SHP77 (cell line): ENCODE measurements around the gene JCHAIN.
A peak's percentile ranks its signal among the peaks of the same experiment; 100 is the strongest.
"Not testable (repeated sequence)": the region's sequence is repeated elsewhere in the genome, so short reads cannot be mapped to it uniquely, and the experiment has no call there.

Experiments
- DNase-seq, 2 experiments: peaks; one replicate each; lab custom pipeline; 2025; lab: John Stamatoyannopoulos, UW

Gene JCHAIN

DNA sequence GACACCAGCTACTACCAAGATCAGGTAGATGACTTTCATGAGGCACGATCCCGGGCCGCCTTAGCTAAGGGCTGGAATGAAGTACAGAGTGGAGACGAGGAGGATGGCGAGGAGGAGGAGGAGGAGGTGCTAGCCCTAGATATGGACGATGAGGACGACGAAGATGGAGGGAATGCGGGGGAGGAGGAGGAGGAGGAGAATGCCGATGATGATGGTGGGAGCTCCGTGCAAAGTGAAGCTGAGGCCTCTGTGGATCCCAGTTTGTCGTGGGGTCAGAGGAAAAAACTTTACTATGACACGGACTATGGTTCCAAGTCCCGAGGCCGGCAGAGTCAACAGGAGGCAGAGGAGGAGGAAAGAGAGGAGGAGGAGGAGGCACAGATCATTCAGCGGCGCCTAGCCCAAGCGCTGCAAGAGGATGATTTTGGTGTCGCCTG, 22.5 kb upstream of the JCHAIN start:
- DNase-seq = no peak

DNA sequence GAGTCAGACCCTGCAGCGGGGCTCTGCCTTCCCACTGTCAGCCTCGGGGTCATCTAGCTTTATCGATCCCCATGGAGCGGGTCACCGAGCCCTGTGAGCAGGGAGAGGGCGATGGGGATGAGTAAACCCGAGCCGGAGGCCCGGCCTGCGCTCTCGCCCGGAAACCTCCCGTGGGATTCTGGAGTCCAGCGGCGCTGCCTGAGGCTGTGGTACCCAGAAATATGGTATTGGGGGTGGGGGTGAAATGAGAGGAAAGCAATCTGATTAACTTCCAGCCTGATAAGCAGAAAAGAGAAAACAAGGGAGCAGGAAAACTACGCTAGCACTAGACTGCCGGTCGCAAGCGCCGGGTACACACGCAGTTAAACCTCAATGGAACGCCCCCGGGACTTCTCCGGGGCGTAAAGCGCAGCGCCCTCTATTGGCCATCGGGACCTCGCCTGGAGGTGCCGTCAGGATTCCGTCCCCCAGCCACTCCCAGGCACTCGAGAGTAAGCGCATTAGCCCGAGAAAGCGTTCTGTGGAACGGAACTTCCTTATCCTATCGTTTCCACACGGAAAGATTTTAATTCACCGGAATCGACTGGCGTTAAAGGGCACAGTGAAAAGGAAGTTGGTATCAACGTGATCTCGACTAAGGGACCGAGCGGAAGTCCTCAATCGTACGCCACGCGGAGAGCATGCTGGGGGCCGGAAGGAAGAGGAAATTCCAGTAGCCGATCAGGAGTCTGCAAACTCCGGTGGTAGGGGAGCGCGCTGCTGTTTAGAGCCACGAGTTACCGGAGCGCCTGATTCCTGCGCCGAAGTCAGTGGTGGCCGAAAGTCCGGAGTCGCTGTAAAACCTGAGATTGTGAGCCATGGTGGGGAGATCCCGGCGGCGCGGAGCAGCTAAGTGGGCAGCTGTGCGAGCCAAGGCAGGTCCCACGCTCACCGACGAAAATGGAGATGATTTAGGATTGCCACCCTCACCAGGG, 21.8 kb upstream of the JCHAIN start, which contains the start of gene UTP3:
Gene UTP3, plus strand, starts transcription at position 712 of the 974 bp plus-strand sequence. Its CDS starts 146 bp downstream, at position 858.
- DNase-seq = peak; percentile 99

DNA sequence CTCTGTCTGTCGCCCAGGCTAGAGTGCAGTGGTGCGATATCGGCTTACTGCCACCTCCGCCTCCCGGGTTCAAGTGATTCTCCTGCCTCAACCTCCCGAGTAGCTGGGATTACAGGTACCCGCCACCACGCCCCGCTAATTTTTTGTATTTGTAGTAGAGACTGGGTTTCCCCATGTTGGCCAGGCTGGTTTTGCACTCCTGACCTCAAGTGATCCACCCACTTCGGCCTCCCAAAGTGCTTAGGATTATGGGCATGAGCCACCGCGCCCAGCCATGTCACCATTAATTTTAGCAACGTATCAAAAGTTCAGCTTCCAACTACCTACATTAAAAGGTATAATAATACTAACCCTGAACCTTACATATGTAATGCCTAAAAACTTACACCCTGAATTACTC, 21.1 kb upstream of the JCHAIN start:
- DNase-seq = no peak

DNA sequence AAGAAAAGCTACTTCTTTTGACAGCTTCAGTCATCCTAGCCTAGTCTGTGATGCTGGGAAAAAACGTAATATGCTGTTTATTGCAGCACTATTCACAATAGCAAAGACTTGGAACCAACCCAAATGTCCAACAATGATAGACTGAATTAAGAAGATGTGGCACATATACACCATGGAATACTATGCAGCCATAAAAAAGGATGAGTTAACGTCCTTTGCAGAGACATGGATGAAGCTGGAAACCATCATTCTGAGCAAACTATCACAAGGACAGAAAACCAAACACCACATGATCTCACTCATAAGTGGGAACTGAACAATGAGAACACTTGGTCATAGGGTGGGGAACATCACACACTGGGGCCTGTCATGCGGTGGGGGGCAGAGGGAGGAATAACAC, 15.8 kb upstream of the JCHAIN start:
- not testable (repeated sequence) for DNase-seq

DNA sequence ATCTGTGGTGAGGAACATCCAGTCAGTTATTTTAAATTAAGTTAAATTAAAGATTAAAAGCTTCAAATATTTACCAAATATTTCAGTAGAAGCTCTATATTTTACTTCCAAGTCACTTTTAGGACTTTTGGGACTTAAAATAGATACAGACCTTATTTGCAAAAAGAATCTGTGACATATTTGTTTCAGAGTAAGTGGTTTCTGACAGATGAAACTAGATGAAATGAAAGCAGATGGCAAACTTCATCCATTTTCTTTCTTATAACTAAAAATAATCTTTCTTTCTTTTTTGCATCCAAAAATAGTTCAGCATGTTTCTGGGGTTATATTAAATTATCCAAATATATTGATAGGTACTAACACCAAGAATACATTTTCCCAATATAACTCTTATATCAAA, 15.4 kb upstream of the JCHAIN start:
- DNase-seq = no peak

DNA sequence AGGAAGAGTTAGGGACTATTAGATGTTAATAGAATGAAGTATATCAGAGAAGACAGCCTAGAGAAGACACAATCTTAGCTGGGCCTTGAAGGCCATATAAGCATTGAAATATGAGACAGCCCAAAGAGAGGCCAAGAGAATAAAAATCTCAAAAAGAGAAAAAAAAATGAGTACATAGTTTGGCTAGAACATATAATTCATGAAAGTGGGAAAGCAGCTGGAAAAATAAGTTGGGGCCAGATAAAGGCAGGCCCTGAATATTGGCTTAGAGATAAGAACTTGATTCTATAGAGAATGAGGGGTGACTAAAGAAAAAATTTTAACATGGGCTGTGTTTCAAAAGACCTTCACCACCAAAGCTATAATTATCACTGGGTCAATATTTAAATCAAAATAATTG, 14.6 kb upstream of the JCHAIN start:
- DNase-seq = no peak

DNA sequence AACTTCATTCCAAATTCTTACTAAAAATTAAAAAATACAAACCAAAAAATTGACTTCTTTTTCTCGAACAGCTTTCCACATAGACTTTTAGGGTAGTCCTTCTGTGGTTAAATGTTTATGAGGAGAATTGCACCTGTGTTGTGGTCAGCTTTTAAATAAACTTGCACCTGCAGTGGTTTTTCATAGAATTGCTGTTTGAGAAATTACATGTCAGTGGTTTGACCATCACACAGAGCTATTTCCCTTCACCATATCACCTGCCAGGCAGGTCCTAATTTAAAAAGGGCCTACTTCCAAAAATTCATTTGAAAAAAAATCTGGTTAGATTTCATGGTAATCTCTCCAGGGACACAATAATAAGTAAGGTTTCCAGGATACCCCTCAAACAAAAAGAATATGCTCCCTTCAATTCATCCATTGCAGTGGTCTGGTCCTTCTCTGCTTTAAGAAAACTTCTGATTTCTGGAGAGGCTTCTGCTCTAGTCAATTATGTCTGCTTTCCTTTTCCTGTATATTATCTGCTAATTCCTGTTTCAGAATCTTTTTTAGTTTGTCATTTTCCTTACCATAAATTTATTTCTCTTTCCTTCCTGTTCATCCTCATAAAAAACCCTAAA, 12.2 kb upstream of the JCHAIN start:
- no peak for DNase-seq

DNA sequence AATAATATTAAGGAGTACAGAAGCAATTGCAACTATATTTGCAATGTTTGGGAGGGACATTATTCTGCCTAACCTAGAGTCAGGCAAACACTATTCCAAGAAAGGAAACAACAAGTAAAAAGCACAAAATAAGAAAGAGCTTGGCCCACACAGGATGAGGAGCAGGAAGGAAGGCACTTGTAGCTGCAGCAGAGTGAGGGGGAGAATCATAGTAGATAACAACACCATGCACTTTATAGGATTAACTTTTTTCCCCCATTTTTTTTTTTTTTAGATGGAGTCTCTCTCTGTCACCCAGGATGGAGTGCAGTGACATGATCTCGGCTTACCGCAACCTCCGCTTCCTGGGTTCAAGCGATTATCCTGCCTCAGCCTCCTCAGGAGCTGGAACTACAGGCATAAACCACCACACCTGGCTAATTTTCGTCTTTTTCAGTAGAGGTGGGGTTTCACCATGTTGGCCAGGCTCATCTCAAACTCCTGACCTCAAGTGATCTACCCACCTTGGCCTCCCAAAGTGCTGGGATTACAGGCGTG, 10.3 kb upstream of the JCHAIN start:
- no peak for DNase-seq

DNA sequence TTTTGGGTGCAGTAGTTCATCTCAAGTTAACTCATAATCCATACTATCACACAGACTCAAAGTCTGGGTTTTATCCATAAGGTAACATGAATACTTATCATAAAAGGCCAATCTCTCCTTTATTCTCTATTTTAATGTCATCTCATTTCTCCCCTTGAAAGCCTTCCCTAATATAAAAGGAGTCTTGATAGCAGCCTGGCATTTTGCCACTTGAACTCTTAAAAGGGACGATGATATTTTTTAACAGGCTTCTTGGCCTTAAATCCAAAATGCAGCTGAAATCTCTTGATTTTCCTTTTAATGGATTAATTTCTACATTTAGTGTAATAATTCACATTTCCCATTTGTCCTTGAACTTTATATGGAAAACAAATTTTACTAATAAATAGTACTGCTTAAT, 8.4 kb upstream of the JCHAIN start:
- no peak for DNase-seq

DNA sequence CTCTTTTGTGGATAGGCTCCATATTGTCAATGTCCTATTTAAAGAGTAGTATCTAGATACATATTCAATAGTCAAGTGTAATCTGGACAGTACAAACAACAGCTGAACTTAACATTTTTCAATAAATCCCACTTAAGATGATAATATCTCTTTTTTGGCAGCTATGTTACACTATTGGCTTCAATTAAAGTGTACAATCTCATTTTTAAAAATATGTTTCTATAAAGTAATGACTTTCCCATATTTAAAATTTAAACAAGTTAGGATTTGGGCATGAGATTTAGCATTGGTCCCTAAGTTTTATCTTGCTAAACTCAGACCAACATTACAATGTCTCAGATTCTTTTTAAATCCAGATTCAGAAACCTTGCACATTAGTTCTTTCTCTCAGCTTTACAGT, 7.9 kb upstream of the JCHAIN start:
- no peak for DNase-seq

DNA sequence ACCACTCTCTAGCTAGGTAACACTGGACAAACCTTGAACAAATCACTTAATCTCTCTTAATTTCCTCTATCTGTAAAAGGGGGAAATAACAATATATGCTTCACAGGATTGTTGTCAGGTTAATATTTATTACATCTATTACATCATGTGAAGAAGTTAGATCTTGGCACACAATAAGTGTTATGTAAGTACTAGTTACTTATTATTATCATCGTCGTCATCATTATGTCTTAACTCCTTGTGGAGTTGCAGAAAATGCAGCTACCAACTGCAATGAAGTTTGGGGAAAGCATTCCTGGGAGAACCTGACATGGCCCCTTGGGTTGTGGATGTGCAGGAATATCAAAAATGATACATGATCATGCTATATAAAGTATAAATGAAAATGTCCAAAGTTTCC, 4.8 kb upstream of the JCHAIN start:
- DNase-seq = no peak

DNA sequence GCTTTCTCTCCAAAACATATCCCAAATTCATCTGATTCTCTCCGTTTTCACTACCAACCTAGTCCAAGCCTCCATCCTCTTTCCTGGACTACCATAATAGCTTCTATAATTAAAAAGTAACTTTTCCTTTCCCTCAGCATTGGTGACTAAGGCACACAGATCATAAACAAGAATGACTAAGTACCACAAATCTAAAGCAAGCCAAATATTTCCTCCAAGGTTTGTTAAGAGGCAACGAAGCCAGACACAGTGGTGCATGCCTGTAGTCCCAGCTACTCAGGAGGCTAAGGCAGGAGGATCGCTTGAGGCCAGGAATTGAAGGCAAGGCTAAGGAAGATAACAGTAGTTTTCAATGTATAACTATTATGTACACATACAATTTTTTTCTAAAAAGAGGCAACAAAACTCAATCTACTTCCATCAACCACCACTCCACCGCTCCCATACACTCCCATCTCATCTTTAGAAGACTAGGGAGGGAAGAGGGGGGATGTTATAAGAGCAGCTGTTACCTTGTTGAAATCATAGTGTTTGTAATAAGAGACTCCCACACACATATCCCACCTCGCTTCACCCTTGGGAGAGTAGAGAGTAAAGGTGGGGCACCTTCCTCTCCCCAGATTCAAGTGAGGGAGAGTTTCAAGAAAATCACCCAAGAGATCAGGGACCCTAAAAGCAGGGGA, 4.2 kb upstream of the JCHAIN start:
- no peak for DNase-seq

DNA sequence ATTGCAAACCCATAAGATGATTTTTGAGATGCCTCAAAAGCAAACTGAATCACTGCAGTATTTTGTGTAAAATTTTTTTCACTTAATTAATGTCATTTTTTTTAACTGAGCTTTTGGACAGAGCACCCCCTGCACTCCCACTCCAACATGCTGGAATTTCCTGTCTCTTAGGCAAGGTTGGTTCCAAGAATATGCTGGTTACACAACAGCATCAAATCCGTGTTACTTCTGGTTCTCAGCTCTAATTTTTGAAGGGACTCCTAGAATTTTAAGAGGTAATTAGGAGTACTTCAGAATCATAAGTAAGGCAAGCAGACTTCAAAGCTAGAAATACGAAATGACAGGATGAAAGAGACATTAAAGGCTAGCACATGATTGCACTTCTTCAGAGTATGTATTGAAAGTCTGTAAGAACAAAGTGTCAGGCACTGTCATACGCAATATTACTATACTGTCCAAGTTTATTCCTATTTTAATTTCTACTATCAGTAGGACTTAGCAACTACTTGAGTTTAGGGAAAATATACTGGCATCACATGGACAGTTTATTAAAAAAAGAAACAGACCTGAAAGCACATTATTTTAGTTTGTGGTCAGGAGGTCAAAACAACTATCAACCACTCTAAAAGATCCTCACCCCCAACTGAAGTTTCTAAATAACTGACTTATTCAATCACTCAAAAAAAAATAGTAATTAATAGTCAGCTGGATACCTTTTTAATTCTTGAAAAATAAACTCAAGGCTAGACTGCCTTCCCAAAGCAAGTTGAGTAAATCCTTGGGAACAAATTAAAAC, 1.6 kb upstream of the JCHAIN start:
- no peak for DNase-seq

DNA sequence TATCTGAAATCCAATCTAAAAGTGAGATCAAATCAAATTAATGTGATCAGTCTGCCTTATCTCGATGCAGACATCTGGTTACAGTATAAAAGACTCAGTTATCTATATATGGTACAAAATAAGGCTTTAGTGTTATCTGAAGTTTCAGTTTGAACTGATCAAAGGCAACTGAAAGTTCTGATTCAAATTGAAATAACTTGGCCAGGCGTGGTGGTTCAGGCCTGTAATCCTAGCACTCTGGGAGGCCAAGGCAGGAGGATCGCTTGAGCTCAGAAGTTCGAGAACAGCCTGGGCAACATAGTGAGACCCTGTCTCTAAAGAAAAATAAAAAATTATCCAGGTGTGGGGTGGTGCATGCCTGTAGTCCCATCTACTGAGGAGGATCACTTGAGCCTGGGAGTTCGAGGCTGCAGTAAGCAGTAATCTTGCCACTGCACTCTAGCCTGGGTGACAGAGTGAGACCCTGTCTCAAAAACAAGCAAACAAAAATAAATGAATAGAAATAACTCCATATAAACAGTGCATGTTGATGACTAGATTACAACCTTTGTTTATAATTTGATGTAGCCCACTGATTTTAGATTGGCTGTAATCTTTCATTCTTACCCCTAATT, 4.9 kb downstream of the JCHAIN start:
- DNase-seq = not testable (repeated sequence)

DNA sequence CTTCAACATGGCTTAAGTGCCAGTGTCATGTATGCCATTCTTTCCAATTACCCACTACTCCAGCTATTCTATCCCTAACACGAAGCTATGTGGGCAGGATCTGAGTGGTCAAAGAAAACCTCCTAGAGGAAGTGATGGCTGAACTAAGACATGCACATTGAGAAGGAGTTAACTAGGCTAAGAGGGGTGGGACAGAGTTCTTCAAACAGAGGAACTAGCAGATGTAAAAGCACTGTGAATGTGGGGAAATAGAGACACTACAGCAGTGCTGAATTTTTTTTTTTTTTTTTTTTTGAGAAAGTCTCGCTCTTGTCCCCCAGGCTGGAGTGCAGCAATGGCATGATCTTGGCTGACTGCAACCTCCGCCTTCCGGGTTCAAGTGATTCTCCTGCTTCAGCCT, 6.2 kb downstream of the JCHAIN start:
- DNase-seq = no peak

DNA sequence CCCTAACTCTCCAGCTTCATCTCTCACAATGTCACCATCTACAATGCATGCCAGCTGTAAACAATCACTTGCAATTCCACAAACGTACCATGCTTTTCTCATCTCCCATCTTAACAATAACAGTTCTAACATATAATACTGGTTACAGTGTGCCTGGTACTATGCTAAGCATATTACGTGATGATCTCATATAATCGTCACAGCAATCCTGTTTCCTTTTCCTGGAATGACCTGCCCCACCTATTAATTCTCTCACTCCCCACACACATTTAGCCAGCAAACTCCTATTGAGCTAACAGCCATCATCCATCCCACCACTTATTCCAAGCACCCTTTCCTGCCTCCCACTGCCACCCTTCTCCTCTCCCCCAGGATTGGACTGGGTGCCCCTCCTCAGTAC, 7.9 kb downstream of the JCHAIN start:
- DNase-seq = no peak

DNA sequence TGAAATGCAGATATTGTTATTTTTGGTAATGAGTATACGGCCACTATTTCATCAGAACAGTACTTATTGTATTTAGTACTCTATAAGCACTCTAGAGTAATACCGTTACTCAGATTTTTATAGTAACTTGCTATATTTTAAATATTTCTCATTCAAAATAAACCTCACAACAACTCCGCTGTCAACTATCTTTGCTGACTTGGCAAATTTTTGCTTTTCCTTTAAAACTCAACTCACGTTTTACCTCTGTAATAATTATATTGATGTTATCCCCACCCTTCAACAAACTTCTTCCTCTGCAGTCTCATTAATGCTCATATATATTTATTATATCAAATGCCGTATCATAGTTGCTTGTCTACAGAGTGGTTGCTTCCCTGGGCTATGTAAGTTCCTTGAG, 9.0 kb downstream of the JCHAIN start:
- no peak for DNase-seq

DNA sequence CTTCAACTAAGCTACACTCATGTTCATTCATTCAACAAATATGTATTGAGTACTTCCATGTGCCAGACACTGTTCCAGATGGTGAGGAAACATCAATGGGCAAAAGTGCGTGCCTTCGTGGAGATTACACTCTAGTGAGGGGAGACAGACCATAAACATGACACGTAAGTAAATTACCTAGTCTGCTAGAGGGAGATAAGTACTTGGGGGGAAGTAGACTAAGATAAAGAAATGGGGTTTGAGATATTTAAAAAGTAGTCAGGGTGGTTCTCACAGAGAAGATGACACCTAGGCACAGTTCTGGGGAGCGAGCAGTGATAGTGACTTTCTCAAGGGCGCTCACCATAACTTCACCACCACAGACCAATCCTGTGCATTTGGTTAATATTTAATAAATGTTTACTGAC, 11.7 kb downstream of the JCHAIN start:
- DNase-seq = no peak

DNA sequence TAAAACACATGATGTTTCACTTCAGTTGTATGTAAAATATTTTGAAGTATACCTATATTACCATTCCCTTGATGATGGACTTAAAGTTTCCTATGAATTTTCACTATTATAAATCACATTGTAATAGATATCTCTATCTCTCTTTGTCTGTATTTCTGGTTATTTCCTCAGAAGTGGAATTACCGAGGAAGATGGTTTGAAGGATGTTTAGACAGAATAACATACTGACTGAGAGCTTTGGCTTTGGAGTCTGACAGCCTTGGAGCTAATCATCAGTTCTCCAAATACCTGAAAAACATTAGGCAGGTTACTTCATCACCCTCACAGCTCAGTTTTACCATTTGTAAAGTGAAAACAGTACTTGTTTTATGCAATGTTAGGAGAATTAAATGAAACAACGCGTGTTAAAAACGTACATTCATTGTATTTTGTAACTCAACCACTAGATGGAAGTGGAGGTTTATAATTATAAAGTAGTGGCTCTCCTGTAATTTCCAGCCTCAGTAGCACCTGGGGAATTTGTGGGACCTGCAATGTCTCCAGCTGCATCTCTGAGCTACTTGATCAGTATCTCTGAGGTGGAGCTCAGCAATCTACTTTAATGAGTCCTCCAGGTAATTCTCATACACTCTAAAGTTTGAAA, 14.3 kb downstream of the JCHAIN start:
- peak; percentile 15 to 16 for DNase-seq

DNA sequence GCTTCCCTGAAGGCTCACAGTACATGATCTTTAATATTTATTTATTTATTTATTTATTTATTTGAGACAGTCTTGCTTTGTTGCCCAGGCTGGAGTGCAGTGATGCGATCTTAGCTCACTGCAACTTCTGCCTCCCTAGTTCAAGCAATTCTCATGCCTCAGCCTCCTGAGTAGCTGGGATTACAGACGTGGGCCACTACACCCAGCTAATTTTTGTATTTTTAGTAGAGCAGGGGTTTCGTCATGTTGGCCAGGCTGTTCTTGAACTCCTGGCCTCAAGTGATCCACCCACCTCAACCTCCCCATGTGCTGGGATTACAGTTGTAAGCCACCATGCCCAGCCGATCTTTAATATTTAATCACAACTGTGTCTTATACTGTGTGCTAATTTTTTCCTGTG, 15.6 kb downstream of the JCHAIN start:
- DNase-seq = not testable (repeated sequence)

DNA sequence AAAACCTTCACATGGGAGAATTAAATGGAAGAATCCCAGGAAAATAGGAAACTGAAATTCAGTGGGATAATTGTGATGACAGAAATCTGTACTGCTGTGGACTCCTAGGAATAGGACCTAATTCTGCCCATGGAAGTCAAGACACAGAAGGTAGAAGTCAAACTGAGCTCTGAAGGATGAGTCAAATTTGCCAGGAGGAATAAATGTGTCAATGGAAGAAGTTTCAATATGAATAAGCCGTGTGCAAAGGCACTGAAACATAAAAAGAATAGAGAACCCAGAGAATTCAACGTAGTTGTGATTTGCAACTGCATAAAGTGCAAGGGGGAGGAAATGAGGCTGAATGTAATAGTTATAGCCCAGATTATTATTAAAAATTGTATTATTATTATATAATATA, 26.1 kb downstream of the JCHAIN start:
- no peak for DNase-seq
